KBM-7 (cell line): ENCODE data around the gene FEM1A.
"Not testable (repeated sequence)": the region's sequence is repeated elsewhere in the genome, so short reads cannot be mapped to it uniquely, and the experiment has no call there.

Experiments used
- DNase-seq: peaks from one replicate; pipeline ENCODE4 v3.0.0-alpha.2; 2015
- in situ Hi-C: fragments of 300-500 bp; cut with MboI; formaldehyde crosslinking; loops from 2 replicates; pipeline ENCODE4 v1.14.3; 2020; ENCODE audit warnings: low sequenced_read_pairs, low pct_unique_long_range_greater_than_20kb, mixed read lengths

Gene FEM1A

GRCh38 chr19:4768934-4769777 lies 22.4 kb upstream of the FEM1A start:
- DNase-seq: peak; percentile 88
- in situ Hi-C loops: no loop called here

- DNase-seq: no peak
- in situ Hi-C loops: no loop called here
Measured at GRCh38 chr19:4772566-4772965, 19.0 kb upstream of the FEM1A start.

GRCh38 chr19:4773047-4773640 lies 18.4 kb upstream of the FEM1A start:
- no peak for DNase-seq
- in situ Hi-C loops: no loop called here

- no peak for DNase-seq
- in situ Hi-C loops: no loop called here
Measured at GRCh38 chr19:4774136-4774535, 17.4 kb upstream of the FEM1A start.

DNA sequence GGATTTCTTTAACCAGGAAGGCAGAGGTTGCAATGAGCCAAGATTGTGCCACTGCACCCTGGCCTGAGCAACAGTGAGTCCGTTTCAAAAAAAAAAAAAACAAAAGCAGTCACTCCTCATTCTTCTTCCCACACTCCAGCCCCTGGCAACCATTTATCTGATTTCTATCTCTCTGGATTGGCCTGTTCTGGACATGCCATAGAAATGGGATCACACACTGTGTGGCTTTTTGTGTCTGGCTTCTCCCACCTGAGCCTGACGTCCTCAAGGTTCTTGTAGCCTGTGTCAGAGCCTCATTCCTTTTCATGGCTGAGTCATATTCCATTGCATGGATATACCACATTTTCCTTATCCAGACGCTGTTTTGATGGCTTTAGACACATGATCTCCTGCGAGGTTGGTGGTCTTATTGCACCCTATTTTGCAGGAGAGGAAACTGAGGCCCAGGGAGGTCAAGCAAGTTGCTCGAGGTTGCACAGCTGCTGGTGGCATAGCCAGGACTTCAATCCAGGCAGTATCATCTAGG lies 15.8 kb upstream of the FEM1A start:
- in situ Hi-C loops: no loop called here

GRCh38 chr19:4776436-4777211 lies 14.9 kb upstream of the FEM1A start:
- no peak for DNase-seq
- in situ Hi-C loops: no loop called here

More for the DNA sequence above, 15.8 kb upstream of the FEM1A start:
- no peak for DNase-seq

DNA sequence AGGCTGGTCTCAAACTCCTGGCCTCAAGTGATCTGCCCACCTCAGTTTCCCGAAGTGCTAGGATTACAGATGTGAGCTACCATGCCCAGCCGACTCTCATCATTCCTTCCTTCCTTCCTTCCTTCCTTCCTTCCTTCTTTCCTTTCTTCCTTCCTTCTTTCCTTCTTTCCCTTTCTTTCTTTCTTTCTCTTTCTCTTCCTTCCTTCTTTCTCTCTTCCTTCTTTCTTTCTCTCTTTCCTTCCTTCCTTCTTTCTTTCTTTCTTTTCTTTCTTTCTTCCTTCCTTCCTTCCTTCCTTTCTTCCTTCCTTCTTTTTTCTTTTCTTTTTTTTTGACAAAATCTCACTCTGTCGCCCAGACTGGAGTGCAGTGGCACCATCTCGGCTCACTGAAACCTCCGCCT lies 13.4 kb upstream of the FEM1A start:
- not testable (repeated sequence) for DNase-seq

GRCh38 chr19:4780860-4781259 lies 10.7 kb upstream of the FEM1A start:
- DNase-seq: no peak
- in situ Hi-C loops: no loop called here

More for the DNA sequence above, 13.4 kb upstream of the FEM1A start:
- in situ Hi-C loops: not testable (repeated sequence)

DNA sequence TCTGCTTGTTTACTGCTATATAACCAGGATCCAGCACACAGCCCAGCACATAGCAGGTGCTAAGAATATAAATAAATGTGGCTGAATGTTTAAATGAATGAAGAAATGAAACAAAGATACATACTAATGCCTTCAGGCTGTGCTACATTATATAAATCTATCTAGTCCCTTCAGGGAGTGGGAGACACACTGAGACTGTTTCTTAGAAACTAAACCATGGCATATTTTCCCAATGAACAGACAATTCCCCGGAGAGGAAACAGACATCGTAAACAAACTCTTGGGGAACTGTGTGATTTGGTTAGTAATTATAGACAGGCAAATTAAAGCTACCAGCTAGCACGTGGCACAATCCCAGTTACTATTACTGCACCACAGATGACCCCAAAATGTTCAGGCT lies 9.7 kb upstream of the FEM1A start:
- in situ Hi-C loops: no loop called here
- no peak for DNase-seq

- in situ Hi-C loops, DNase-seq: not testable (repeated sequence)
Measured at GRCh38 chr19:4786412-4787016, 5.0 kb upstream of the FEM1A start.

- in situ Hi-C loops, DNase-seq: not testable (repeated sequence)
Measured at GRCh38 chr19:4792019-4792865, 708 bp downstream of the FEM1A start.

GRCh38 chr19:4792866-4793195 lies 1.3 kb downstream of the FEM1A start:
- in situ Hi-C loops, DNase-seq: not testable (repeated sequence)

- DNase-seq, in situ Hi-C loops: not testable (repeated sequence)
Measured at GRCh38 chr19:4793278-4793677, 1.7 kb downstream of the FEM1A start.

GRCh38 chr19:4794971-4795370 lies 3.4 kb downstream of the FEM1A start:
- DNase-seq: no peak
- in situ Hi-C loops: no loop called here

- in situ Hi-C loops: no loop called here
- DNase-seq: no peak
Measured at GRCh38 chr19:4795400-4795799, 3.9 kb downstream of the FEM1A start.

GRCh38 chr19:4800591-4801081 lies 9.1 kb downstream of the FEM1A start:
- no peak for DNase-seq
- in situ Hi-C loops: no loop called here

- in situ Hi-C loops: no loop called here
- DNase-seq: no peak
Measured at GRCh38 chr19:4801085-4801619, 9.6 kb downstream of the FEM1A start.

GRCh38 chr19:4802711-4803110 lies 11.2 kb downstream of the FEM1A start:
- in situ Hi-C loops: no loop called here

More at GRCh38 chr19:4802711-4803110, 11.2 kb downstream of the FEM1A start:
- no peak for DNase-seq
